Neural crest cell (in vitro differentiated cells): ENCODE measurements around the gene JMJD7. TPM values are rescaled to one million over a fixed set of nuclear protein-coding genes. Genes with fewer than 3 reads are reported as not detected.

Experiments
- DNase-seq: peaks from one replicate; pipeline ENCODE4 v3.0.0; 2021; ENCODE audit warnings: low read depth, mixed read lengths, low spot score
- H3K27ac Mint-ChIP-seq: one replicate; pipeline ENCODE4 v1.8.0; 2021; ENCODE audit warnings: mild to moderate bottlenecking, mixed read lengths; ENCODE audit not compliant: unreplicated experiment
- H3K27me3 Mint-ChIP-seq: 2 replicates; pipeline ENCODE4 v1.8.0; 2021; ENCODE audit warnings: low read depth, mild to moderate bottlenecking, mixed read lengths
- H3K36me3 Mint-ChIP-seq: 2 replicates; pipeline ENCODE4 v1.8.0; 2021; ENCODE audit warnings: low read depth, mild to moderate bottlenecking, mixed read lengths
- H3K4me1 Mint-ChIP-seq: 2 replicates; pipeline ENCODE4 v1.8.0; 2021; ENCODE audit warnings: mixed read lengths
- H3K4me3 Mint-ChIP-seq: one replicate; pipeline ENCODE4 v1.8.0; 2021; ENCODE audit warnings: mild to moderate bottlenecking, mixed read lengths
- H3K9me3 Mint-ChIP-seq: 2 replicates; pipeline ENCODE4 v1.8.0; 2021; ENCODE audit warnings: mixed read lengths
- total RNA-seq: library from RNA; stranded (reverse); gene quantifications from 2 replicates; pipeline ENCODE4 v1.2.1, GENCODE V29; 2021
- TF ChIP-seq, protein P1 (sequence below): fragments of 200-600 bp; sonication (generic); conservative IDR thresholded peaks from 2 replicates; pipeline ENCODE4 v1.5.0; 2021; ENCODE audit warnings: antibody characterized with exemption, mild to moderate bottlenecking

Gene JMJD7
- total RNA-seq, 1 donor from 2014 or later = 16.6 TPM

DNA sequence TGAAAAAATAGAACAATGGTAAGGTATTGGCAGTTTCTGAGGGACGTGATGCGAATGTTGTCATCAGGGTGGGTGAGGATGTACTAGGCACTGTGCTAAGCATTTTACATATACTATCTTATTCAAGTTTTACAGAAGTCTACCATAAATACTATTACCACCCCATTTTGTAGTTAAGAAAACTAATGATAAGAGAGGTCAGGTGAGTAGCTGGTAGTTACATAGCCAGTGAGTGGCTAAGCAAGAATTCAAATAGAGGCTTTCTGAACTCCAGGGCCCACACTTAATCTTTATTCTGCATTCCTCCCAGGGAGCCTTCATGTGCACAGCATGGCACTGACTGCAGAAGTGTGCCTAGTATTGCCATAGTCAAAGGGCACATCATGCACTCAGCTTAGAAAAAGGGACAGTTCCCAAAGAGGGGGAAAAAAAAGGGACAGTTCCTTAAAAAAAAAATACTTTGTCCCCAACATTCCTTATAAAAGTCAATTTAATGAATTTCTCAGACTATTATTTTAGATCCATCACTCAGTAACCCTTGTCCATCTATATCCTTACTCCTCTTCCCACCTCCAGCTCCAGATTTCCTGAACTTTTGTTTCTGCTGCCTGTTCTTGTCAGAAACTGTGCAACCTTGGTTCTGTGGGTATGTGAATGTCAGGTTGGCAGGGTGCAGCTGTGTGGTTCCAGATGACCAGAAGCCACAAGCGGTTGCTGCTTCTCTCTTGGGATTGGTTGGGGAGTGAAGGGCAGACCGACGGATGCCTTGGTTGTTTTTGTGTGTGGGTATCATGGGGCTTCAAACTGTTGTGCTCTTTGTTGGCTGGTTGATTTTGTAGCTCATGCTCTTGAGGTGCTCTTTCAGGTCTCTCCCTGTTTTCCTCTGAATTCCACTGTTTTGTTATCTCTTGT lies 45.3 kb upstream of the JMJD7 start:
- no peak for DNase-seq
- TF ChIP-seq, protein P1, sequence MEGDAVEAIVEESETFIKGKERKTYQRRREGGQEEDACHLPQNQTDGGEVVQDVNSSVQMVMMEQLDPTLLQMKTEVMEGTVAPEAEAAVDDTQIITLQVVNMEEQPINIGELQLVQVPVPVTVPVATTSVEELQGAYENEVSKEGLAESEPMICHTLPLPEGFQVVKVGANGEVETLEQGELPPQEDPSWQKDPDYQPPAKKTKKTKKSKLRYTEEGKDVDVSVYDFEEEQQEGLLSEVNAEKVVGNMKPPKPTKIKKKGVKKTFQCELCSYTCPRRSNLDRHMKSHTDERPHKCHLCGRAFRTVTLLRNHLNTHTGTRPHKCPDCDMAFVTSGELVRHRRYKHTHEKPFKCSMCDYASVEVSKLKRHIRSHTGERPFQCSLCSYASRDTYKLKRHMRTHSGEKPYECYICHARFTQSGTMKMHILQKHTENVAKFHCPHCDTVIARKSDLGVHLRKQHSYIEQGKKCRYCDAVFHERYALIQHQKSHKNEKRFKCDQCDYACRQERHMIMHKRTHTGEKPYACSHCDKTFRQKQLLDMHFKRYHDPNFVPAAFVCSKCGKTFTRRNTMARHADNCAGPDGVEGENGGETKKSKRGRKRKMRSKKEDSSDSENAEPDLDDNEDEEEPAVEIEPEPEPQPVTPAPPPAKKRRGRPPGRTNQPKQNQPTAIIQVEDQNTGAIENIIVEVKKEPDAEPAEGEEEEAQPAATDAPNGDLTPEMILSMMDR = no peak
- Mint-ChIP-seq H3K4me1 (peaks cover 26% of the 10 kb centered on the region), H3K9me3 (no peaks in the 10 kb centered on the region), H3K4me3 (no peak overlapping the region), H3K27me3 (no peaks in the 10 kb centered on the region), H3K27ac (no peak overlapping the region), H3K36me3 (no peaks in the 10 kb centered on the region)

DNA sequence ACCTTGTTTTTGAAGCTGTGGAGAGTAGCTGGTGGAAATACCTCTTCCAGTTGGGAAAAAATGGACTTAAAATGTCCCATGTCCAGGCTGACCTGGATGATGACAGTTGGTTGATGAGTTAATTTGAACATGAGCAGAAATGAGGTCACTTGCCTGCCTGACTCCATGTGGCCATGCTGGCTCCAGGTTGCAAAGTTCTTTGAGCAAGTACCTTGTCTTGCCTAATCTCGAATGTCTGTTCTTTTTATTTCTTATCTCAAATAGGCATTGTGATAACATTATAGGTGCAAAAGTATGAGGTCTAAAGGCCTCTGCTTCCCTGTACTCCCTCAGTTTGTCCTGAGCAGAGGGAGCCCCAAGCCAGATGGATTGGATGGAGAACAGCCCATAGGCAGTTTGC lies 44.6 kb upstream of the JMJD7 start:
- H3K27ac Mint-ChIP-seq = no peak overlapping the region
- H3K4me1 Mint-ChIP-seq = peaks cover 23% of the 10 kb centered on the region
- H3K36me3 Mint-ChIP-seq = no peaks in the 10 kb centered on the region
- DNase-seq = no peak
- TF ChIP-seq, protein P1 = no peak
- no peaks in the 10 kb centered on the region for H3K9me3 Mint-ChIP-seq
- no peaks in the 10 kb centered on the region for H3K27me3 Mint-ChIP-seq
- no peak overlapping the region for H3K4me3 Mint-ChIP-seq

DNA sequence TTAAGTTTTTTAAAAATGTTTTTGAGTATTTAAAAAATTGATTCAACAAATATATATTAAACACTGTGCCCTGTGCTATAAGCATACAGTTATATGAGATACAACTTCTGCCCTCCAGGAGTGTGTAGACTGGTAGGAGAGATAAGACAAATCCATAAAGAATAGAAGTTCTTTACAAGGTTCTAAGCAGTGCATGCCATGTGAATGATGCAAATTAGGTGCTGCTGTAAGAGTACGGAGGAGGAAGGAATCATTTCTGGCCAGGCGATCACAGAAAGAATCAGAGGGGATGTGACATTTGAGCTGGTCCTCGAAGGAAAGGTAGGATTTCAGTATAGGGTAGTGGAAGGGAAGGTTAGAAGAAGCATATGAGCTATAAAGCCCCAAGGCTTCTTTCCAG lies 39.6 kb upstream of the JMJD7 start:
- TF ChIP-seq, protein P1 = no peak
- H3K4me1 Mint-ChIP-seq = peaks cover 36% of the 10 kb centered on the region
- H3K27me3 Mint-ChIP-seq = no peaks in the 10 kb centered on the region
- no peak overlapping the region for H3K4me3 Mint-ChIP-seq
- H3K36me3 Mint-ChIP-seq = no peaks in the 10 kb centered on the region
- DNase-seq = no peak
- H3K9me3 Mint-ChIP-seq = no peaks in the 10 kb centered on the region
- H3K27ac Mint-ChIP-seq = no peak overlapping the region

DNA sequence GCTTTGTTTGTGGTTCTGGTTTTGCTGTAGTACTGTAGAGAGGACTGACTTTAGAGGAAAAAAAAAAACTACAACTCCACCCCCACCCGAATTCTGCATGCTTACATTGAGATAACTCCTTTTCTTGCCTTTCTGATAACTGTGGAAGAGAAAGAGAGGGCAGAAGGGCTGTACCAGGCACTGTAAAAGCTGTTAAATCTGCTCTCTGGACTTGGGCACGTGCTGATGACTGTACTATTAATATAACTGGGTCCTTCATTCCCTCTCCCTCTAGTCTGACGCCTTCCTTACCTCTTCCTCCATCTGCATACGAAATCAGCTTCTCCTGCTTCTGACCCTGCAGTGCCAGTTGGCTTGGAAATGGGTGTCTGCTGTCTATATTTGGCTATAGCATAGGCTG lies 38.7 kb upstream of the JMJD7 start:
- Mint-ChIP-seq H3K9me3 (no peaks in the 10 kb centered on the region), H3K4me1 (peaks cover 39% of the 10 kb centered on the region), H3K27ac (no peak overlapping the region), H3K4me3 (no peak overlapping the region), H3K27me3 (no peaks in the 10 kb centered on the region), H3K36me3 (no peaks in the 10 kb centered on the region)
- DNase-seq = no peak
- TF ChIP-seq, protein P1 = no peak

DNA sequence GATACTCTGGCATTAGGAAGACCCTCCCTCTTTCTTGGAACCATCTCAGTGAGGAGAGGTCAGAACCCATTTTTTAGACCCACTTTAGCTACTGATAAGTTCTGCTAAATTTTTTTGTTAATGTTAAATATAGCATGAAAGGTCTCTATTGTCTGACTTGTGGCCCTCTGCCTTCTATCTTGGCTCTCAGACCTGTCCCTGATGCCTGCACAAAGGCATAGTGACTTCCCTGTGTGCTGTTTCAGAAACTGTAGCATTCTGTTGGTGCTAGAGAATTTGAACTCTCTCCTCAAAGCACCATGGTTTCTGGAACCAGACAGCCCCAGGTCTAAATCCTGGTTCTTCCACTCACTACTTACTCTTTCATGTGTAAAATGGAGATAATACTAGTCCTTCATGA lies 38.2 kb upstream of the JMJD7 start:
- H3K4me3 Mint-ChIP-seq = no peak overlapping the region
- no peaks in the 10 kb centered on the region for H3K9me3 Mint-ChIP-seq
- no peak for DNase-seq
- H3K36me3 Mint-ChIP-seq = no peaks in the 10 kb centered on the region
- TF ChIP-seq, protein P1 = no peak
- no peak overlapping the region for H3K27ac Mint-ChIP-seq
- peaks cover 39% of the 10 kb centered on the region for H3K4me1 Mint-ChIP-seq
- no peaks in the 10 kb centered on the region for H3K27me3 Mint-ChIP-seq
